ENCODE measurements around the gene OPCML. TPM values are rescaled to one million over a fixed set of nuclear protein-coding genes. Genes with fewer than 3 reads are reported as not detected.

The OPCML gene
- total RNA-seq, 1 experiment from 2014 or later: 0.13 TPM

DNA sequence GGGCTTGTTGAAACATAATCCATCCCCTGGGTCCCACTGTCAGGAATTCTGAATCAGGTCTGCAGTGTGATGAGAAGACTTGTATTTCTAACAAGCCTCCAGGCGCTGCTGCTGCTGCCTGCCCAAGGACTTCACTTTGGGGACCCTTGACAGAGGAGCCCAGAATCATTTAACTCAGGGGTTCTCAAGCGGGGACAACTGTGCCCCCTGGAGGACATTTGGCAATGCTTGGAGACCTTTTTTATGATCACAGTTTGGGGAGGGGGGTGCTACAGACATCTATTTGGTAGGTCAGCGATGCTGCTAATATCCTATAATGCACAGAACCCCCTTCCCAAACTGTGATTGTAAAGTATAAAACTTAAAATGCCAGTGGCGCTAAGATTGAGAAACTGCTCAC, 312.8 kb downstream of the OPCML start:
- POLR2A ChIA-PET (ENCODE audit: low non-redundant PET): no interaction called here
- H3K36me3 ChIP-seq (ENCODE audit: insufficient read depth, low read length, poor library complexity, severe bottlenecking): no peaks in the 10 kb centered on the region
- CTCF ChIA-PET: no interaction called here
- no peak overlapping the region for H3K27ac ChIP-seq (ENCODE audit: low read depth, low read length, poor library complexity, severe bottlenecking)
- DNase-seq (ENCODE audit: low spot score): no peak
- intact Hi-C loops (cut with micrococcal nuclease; ENCODE audit: unreplicated experiment): no loop called here
- no peak for TF ChIP-seq EZH2 (IDR thresholded peaks at IDR 0.05; ENCODE audit: borderline replicate concordance, low read depth, low read length, poor library complexity, severe bottlenecking)
- TF ChIP-seq, protein P1, sequence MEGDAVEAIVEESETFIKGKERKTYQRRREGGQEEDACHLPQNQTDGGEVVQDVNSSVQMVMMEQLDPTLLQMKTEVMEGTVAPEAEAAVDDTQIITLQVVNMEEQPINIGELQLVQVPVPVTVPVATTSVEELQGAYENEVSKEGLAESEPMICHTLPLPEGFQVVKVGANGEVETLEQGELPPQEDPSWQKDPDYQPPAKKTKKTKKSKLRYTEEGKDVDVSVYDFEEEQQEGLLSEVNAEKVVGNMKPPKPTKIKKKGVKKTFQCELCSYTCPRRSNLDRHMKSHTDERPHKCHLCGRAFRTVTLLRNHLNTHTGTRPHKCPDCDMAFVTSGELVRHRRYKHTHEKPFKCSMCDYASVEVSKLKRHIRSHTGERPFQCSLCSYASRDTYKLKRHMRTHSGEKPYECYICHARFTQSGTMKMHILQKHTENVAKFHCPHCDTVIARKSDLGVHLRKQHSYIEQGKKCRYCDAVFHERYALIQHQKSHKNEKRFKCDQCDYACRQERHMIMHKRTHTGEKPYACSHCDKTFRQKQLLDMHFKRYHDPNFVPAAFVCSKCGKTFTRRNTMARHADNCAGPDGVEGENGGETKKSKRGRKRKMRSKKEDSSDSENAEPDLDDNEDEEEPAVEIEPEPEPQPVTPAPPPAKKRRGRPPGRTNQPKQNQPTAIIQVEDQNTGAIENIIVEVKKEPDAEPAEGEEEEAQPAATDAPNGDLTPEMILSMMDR (conservative IDR thresholded peaks at IDR 0.05; ENCODE audit: low read depth, low read length): peak; percentile 23; the same call in 1 of the 2 replicates
- H3K4me3 ChIP-seq (ENCODE audit: low read depth, low read length, poor library complexity, severe bottlenecking): no peak overlapping the region
- BruUV-seq (replicated peaks): no TSS peak
- H3K9me3 ChIP-seq (ENCODE audit: low read depth, low read length, poor library complexity, severe bottlenecking): peaks cover 9% of the 10 kb centered on the region
- H3K27me3 ChIP-seq (replicated peaks; ENCODE audit: insufficient read depth, low read depth, low read length, poor library complexity): peaks cover 16% of the 10 kb centered on the region
- H3K4me1 ChIP-seq (ENCODE audit: insufficient read depth, low read length, poor library complexity, severe bottlenecking): no peaks in the 10 kb centered on the region

DNA sequence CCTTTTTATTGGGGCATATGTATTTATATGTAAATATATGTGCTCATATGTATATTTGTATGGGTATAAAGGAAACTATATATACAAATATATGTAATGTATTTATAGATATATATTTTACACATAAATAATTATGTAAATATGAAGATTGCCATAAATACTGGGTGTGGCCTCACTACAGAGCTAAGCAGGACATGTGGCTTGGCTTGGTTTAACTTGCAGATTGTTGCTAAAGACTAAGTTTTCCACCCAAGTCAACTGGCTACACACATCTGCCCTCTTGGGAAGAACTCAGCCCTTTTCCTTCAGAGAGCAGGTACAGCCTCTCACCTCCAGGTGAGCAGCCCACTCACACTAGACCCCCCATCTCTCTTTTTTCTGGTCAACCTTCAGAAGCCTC, 315.5 kb downstream of the OPCML start:
- Histone ChIP-seq H3K36me3 (ENCODE audit: insufficient read depth, low read length, poor library complexity, severe bottlenecking) (no peaks in the 10 kb centered on the region), H3K4me1 (ENCODE audit: insufficient read depth, low read length, poor library complexity, severe bottlenecking) (no peaks in the 10 kb centered on the region), H3K27me3 (replicated peaks; ENCODE audit: insufficient read depth, low read depth, low read length, poor library complexity) (peaks cover 2% of the 10 kb centered on the region), H3K4me3 (ENCODE audit: low read depth, low read length, poor library complexity, severe bottlenecking) (no peak overlapping the region), H3K9me3 (ENCODE audit: low read depth, low read length, poor library complexity, severe bottlenecking) (peaks cover 8% of the 10 kb centered on the region), H3K27ac (ENCODE audit: low read depth, low read length, poor library complexity, severe bottlenecking) (no peak overlapping the region)
- intact Hi-C loops (cut with micrococcal nuclease; ENCODE audit: unreplicated experiment): no loop called here
- TF ChIP-seq, protein P1 (conservative IDR thresholded peaks at IDR 0.05; ENCODE audit: low read depth, low read length): no peak
- no peak for TF ChIP-seq EZH2 (IDR thresholded peaks at IDR 0.05; ENCODE audit: borderline replicate concordance, low read depth, low read length, poor library complexity, severe bottlenecking)
- ChIA-PET POLR2A (ENCODE audit: low non-redundant PET) (no interaction called here), CTCF (no interaction called here)
- no peak for DNase-seq (ENCODE audit: low spot score)
- no TSS peak for BruUV-seq (replicated peaks)

DNA sequence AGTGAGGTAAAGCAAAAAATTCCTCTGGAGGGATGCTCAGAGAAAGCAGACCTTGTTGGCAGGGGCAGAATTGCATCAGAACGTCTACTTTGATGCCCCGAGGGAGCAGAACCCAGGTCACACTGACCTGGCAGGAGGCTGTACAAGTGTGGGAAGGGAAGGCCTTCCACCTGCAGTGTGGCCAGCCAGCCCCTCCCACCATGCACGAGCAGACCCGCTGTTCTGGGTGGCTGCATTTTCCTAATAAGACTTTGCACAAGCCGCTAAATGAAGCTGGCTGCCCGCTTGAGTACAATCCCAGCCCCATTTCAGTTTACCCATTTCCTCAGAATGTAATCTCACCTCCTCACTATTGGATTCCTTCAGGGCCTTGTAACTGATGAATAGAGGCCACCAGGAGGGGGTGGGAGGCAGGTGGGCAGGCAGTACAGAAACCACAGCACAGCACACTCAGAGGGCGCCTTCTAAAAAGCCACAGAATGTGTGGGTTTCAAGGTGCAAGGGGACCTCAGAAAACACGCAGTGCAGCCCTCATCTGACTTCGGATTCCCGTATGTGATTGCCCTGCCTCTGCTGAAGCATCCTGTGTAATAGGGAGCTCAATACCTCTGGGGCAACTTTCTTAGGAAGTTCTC, 316.6 kb downstream of the OPCML start:
- Histone ChIP-seq H3K36me3 (ENCODE audit: insufficient read depth, low read length, poor library complexity, severe bottlenecking) (no peaks in the 10 kb centered on the region), H3K27ac (ENCODE audit: low read depth, low read length, poor library complexity, severe bottlenecking) (no peak overlapping the region), H3K27me3 (replicated peaks; ENCODE audit: insufficient read depth, low read depth, low read length, poor library complexity) (no peaks in the 10 kb centered on the region), H3K4me1 (ENCODE audit: insufficient read depth, low read length, poor library complexity, severe bottlenecking) (no peaks in the 10 kb centered on the region), H3K9me3 (ENCODE audit: low read depth, low read length, poor library complexity, severe bottlenecking) (peaks cover 8% of the 10 kb centered on the region), H3K4me3 (ENCODE audit: low read depth, low read length, poor library complexity, severe bottlenecking) (no peak overlapping the region)
- ChIA-PET CTCF (no interaction called here), POLR2A (ENCODE audit: low non-redundant PET) (no interaction called here)
- no TSS peak for BruUV-seq (replicated peaks)
- intact Hi-C loops (cut with micrococcal nuclease; ENCODE audit: unreplicated experiment): no loop called here
- TF ChIP-seq, protein P1 (conservative IDR thresholded peaks at IDR 0.05; ENCODE audit: low read depth, low read length): no peak
- no peak for TF ChIP-seq EZH2 (IDR thresholded peaks at IDR 0.05; ENCODE audit: borderline replicate concordance, low read depth, low read length, poor library complexity, severe bottlenecking)
- no peak for DNase-seq (ENCODE audit: low spot score)

All from A673 (cell line).